ENCODE data around the gene JAM3. TPM values are rescaled to one million over a fixed set of nuclear protein-coding genes. Genes with fewer than 3 reads are reported as not detected.

Gene JAM3
- total and polyA plus RNA-seq, 2 donors (not counting 1 experiment from before 2014, with no cell fraction given), result 44.1 to 85.7 TPM

DNA sequence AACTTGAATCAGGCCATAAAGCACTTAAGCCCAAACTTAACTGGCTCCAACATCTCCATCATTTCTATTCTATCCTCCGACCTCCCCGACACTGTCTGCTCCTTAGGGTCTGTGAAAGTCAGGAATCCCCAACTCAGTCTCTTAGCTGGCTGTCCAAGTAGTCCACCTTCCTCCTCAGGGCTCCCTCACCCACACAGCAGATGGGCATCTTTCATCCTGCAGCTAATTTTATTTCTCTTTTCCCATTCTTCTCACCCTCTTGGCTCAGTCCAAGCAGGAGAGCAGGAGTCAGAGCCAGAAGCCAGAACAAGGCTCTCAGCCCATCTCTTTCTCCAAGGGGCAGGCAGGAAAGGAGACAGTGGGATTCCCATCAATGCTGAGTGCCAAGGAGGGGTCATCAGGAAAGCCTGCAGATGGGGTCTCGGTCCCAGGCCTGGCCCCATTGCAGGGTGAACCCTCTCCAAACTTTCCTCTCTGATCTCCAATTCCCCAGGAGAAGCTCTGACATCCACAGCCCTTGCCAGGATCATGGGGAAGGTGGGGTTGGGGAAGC lies 40.4 kb upstream of the JAM3 start:
- Histone ChIP-seq H3K4me2 (ENCODE audit: extremely low read depth, insufficient read depth, low read length) (no peak overlapping the region), H3K4me3 (replicated peaks in 1 of 4; ENCODE audit: control extremely low read depth in 1 of 4, insufficient read depth in 1 of 4, low read depth in 3 of 4, low read length in 4 of 4) (no peak overlapping the region), H2AFZ (ENCODE audit: low read length) (no peak overlapping the region), H3K79me2 (ENCODE audit: control insufficient read depth, insufficient read depth, low read length) (no peaks in the 10 kb centered on the region), H3K27ac (ENCODE audit: insufficient read depth, low read length) (no peak overlapping the region), H3K9me3 (ENCODE audit: control insufficient read depth, insufficient read depth, low read depth, low read length) (no peaks in the 10 kb centered on the region), H3K27me3 (ENCODE audit: control insufficient read depth, insufficient read depth, low read length) (peaks cover 12% of the 10 kb centered on the region), H3K9ac (ENCODE audit: insufficient read depth, low read length) (no peak overlapping the region), H4K20me1 (ENCODE audit: control insufficient read depth, extremely low read depth, insufficient read depth, low read length) (no peaks in the 10 kb centered on the region), H3K4me1 (ENCODE audit: control insufficient read depth, extremely low read depth, insufficient read depth, low read length) (no peaks in the 10 kb centered on the region), H3K36me3 (ENCODE audit: control insufficient read depth, insufficient read depth, low read length) (no peaks in the 10 kb centered on the region)
- TF ChIP-seq, protein P1, sequence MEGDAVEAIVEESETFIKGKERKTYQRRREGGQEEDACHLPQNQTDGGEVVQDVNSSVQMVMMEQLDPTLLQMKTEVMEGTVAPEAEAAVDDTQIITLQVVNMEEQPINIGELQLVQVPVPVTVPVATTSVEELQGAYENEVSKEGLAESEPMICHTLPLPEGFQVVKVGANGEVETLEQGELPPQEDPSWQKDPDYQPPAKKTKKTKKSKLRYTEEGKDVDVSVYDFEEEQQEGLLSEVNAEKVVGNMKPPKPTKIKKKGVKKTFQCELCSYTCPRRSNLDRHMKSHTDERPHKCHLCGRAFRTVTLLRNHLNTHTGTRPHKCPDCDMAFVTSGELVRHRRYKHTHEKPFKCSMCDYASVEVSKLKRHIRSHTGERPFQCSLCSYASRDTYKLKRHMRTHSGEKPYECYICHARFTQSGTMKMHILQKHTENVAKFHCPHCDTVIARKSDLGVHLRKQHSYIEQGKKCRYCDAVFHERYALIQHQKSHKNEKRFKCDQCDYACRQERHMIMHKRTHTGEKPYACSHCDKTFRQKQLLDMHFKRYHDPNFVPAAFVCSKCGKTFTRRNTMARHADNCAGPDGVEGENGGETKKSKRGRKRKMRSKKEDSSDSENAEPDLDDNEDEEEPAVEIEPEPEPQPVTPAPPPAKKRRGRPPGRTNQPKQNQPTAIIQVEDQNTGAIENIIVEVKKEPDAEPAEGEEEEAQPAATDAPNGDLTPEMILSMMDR (conservative IDR thresholded peaks at IDR 0.05 in 1 of 2, IDR thresholded peaks at IDR 0.05 in 1 of 2; ENCODE audit: low read depth in 1 of 2, low read length in 2 of 2), result no peak
- no peak for DNase-seq (ENCODE audit: low read depth in 2 of 2)

DNA sequence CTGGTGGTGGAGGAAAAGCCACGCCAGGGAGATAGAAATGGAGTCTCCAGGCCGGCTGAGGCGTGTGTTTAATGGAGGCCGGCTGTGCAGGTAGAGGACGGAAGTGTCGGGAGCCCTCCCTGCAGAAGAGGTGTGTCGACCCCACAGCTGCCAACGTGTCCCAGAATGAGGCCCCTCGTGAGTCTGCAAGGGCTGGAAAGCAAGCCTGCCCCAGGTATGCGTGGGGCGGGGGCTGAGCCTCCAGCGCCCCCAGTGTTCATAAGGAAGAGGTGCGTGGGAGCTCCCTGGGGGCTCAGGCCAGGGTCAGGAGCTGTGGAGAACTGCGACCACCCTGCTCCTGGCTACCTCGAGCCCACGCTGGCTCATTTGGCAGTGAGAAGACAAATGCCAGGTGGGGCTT lies 38.0 kb upstream of the JAM3 start:
- TF ChIP-seq EZH2 (IDR thresholded peaks at IDR 0.05; ENCODE audit: low read length, missing control alignments), result no peak
- TF ChIP-seq, protein P1 (conservative IDR thresholded peaks at IDR 0.05 in 1 of 2, IDR thresholded peaks at IDR 0.05 in 1 of 2; ENCODE audit: low read depth in 1 of 2, low read length in 2 of 2), result peak in 1 of 2 donors; percentile 7
- no peak overlapping the region for H3K4me3 ChIP-seq (replicated peaks in 1 of 4; ENCODE audit: control extremely low read depth in 1 of 4, insufficient read depth in 1 of 4, low read depth in 3 of 4, low read length in 4 of 4)
- H3K27me3 ChIP-seq (ENCODE audit: control insufficient read depth, insufficient read depth, low read length), result peaks cover 12% of the 10 kb centered on the region
- no peaks in the 10 kb centered on the region for H3K9me3 ChIP-seq (ENCODE audit: control insufficient read depth, insufficient read depth, low read depth, low read length)
- no peaks in the 10 kb centered on the region for H3K36me3 ChIP-seq (ENCODE audit: control insufficient read depth, insufficient read depth, low read length)
- no peak overlapping the region for H3K4me2 ChIP-seq (ENCODE audit: extremely low read depth, insufficient read depth, low read length)
- H4K20me1 ChIP-seq (ENCODE audit: control insufficient read depth, extremely low read depth, insufficient read depth, low read length), result no peaks in the 10 kb centered on the region
- no peak overlapping the region for H3K9ac ChIP-seq (ENCODE audit: insufficient read depth, low read length)
- no peaks in the 10 kb centered on the region for H3K79me2 ChIP-seq (ENCODE audit: control insufficient read depth, insufficient read depth, low read length)
- no peak overlapping the region for H2AFZ ChIP-seq (ENCODE audit: low read length)
- no peak for DNase-seq (ENCODE audit: low read depth in 2 of 2)
- no peak overlapping the region for H3K27ac ChIP-seq (ENCODE audit: insufficient read depth, low read length)
- peaks cover 5% of the 10 kb centered on the region for H3K4me1 ChIP-seq (ENCODE audit: control insufficient read depth, extremely low read depth, insufficient read depth, low read length)

DNA sequence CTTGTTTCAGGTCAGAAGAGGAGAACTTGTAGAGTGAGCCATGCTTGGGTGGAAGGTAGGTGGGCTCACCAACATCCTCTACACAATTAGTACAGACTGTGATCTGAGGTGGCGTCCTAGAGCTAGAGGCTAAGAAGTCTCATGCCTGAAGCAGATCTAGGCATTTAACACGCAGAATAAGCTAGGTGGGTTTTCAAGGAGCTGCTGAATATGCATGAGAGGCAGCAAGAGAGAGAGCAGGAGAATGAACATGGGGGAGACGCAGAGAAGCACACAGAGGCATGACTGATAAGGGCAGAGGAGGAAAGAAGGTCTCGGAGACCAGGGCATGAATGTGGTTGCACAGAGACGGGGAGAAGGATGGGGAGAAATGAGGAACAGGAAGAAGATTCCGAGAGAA lies 36.8 kb upstream of the JAM3 start:
- DNase-seq (ENCODE audit: low read depth in 2 of 2), result no peak
- Histone ChIP-seq H4K20me1 (ENCODE audit: control insufficient read depth, extremely low read depth, insufficient read depth, low read length) (no peaks in the 10 kb centered on the region), H3K36me3 (ENCODE audit: control insufficient read depth, insufficient read depth, low read length) (no peaks in the 10 kb centered on the region), H3K27ac (ENCODE audit: insufficient read depth, low read length) (no peak overlapping the region), H2AFZ (ENCODE audit: low read length) (no peak overlapping the region), H3K27me3 (ENCODE audit: control insufficient read depth, insufficient read depth, low read length) (peaks cover 12% of the 10 kb centered on the region), H3K4me1 (ENCODE audit: control insufficient read depth, extremely low read depth, insufficient read depth, low read length) (peaks cover 5% of the 10 kb centered on the region), H3K9ac (ENCODE audit: insufficient read depth, low read length) (no peak overlapping the region), H3K4me2 (ENCODE audit: extremely low read depth, insufficient read depth, low read length) (no peak overlapping the region), H3K79me2 (ENCODE audit: control insufficient read depth, insufficient read depth, low read length) (no peaks in the 10 kb centered on the region), H3K9me3 (ENCODE audit: control insufficient read depth, insufficient read depth, low read depth, low read length) (no peaks in the 10 kb centered on the region), H3K4me3 (replicated peaks in 1 of 4; ENCODE audit: control extremely low read depth in 1 of 4, insufficient read depth in 1 of 4, low read depth in 3 of 4, low read length in 4 of 4) (no peak overlapping the region)
- TF ChIP-seq, protein P1 (conservative IDR thresholded peaks at IDR 0.05 in 1 of 2, IDR thresholded peaks at IDR 0.05 in 1 of 2; ENCODE audit: low read depth in 1 of 2, low read length in 2 of 2), result no peak
- TF ChIP-seq EZH2 (IDR thresholded peaks at IDR 0.05; ENCODE audit: low read length, missing control alignments), result no peak
